ENCODE measurements around the gene GALNT2.
A peak's percentile ranks its signal among the peaks of the same experiment; 100 is the strongest.

Gene GALNT2

DNA sequence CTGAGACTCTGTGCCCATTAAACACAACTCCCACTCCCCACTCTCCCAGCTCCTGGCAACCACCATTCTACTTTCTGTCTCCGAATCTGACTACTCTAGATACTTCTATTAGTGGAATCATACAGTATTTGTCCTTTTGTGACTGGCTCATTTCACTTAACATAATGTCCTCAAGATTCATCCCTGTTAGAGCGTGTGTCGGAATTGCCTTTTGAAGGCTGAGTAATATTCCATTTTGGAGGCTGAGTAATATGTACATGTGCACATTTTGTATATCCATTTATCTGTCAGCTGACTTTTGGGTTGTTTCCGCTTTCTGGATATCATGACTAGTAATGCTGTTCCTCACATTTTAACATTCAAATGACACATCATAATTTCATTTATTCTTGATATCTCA lies 30.3 kb downstream of the GALNT2 start:
- DNase-seq: no peak

DNA sequence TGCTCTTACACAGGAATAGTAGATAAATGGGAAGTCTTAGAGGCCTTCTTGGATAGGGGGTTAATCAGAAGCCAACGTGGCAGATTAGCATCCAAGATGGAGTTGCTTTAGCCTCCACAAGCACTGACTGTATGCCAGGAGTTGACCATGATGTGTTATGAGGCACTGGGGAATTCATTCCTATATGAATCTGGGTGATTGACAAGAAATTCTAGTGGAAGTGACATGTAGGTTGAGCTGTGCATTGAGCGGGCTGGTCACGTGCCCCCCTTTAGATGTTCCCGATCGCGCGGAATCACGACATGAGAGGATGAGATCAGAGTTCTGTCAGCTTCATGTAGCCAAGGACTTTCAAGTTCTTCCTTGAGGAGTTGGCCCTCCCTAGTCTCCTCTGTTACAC lies 31.7 kb downstream of the GALNT2 start:
- DNase-seq: no peak

DNA sequence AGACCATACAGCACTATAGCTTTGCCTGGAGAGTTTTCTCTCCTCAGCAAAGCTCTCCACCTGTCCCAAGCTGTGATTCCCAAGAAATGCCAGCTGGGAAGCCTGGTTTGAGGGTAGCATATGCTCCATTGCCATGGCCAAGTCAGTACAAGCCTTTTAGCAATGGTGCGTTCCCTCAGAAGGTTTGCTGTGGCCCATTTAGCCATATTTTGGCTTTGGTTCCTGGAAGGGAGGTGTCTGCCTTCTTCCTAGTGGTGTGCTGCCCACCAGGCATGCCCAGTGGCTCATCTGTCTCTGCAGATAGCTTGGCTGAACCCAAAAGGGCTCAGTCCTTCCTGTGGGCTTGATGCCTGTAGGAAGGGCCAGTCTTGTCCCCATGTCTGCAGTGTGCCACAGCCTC lies 32.4 kb downstream of the GALNT2 start:
- no peak for DNase-seq

DNA sequence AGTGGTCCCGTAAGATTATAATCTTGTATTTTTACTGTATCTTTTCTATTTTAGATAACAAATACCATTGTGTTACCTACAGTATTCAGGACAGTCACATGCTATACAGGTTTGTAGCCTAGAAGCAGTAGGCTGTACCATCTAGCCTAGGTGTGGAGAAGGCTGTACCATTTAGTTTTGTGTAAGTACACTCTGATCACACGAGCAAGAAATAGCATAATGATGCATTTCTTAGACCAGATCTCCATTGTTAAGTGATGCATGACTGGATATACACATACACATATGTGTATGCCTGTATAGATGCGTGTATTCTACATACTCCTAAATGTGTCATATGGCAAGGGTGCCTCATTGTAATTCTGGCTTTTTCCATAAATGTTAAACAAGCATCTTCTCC lies 33.9 kb downstream of the GALNT2 start:
- no peak for DNase-seq

DNA sequence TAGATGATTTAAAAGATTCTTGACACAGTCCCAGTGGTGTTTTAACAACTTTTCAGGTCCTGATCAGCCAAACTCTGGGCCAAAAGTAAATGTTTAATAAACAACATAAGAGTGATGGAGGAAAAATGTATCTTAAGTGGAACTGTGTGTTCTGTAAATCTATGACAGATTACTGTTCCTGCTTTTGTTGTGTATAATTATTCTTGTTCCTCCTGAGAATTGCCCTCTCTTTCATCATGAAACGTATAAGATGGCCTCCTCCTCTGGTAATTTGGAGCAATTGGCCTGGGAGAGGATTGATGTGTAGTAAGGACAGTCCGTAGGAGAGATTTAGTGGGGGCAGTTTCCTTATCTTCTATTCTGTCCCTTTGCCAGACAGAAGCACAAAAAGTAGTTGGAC lies 34.5 kb downstream of the GALNT2 start:
- DNase-seq: no peak

DNA sequence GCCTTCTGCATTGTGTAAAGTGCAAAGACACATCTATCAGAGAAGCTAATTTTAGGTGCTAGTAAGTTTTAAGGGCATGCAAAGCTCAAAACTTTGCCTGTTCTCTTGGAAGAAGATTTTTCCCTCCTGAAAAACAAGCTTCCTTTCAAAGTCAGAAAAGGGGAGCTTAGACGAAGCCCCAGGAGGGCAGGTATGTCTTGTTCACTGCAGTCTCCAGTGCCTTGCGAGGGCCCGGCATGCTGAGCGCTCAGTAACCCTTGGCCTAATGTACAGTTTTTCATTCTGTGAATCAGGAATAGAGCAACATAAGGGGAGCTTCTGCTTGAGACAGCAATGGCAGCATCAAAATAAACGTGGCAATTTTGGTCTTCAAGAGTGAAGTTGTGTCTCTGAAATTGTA lies 35.0 kb downstream of the GALNT2 start:
- no peak for DNase-seq

DNA sequence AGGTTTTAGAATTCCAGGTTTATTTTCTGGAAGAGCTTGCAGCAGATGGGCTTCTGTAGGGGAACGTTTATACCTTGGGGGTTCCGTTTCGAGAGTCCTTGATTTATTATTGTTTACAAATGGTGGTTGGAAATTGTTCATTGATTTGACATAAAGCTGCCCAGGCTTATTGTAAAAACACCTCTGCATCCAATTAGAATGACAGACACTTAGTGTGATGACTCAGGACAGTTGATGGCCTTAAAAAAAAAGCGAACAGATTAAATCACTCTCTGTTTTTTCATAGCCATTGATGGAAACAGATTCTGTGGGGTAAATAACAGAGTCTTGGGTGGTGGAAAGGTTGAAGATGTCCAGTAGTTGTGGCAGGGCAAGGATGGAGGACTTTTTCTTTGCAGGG lies 35.4 kb downstream of the GALNT2 start:
- no peak for DNase-seq

DNA sequence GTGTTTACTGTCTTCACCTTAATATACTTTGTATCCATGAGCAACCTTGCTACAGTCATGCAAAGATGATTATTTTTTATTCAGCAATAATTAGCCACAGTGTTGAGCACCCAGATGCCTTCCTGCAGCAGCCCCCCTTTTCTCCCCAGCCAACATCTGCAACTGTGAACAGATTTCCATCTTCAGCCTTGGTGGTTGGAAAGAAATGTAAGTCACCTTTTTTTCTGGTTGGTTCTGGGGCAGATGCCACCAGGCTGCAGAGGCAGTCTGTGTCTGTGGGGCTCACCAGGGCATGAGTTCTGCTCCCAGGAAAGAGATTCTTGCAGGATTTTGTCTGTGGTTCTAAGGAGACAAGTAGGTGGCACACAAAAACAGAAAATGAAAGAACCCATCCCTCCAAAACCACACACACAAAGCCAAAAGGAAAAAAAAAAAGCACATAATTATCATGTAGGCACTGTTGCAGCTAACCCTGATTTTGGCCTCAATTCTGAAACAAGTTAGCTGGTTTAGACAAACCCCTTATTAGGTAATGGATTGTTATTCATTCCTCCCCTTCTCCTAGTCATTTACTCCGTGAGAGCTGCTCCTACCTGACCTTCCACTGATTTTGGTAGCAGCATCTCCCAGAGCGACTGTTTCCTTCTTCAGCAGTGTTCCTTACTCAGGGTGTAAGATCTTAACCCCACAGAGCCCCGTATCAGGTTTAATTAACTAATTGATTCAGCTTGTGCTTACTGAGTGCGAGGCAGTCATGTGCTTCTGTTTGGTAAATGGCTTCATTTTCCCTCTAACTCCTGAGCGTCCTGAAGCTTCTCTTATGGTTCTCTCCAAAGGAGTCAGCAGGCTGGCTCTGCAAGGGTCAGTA lies 36.5 kb downstream of the GALNT2 start:
- DNase-seq: no peak

DNA sequence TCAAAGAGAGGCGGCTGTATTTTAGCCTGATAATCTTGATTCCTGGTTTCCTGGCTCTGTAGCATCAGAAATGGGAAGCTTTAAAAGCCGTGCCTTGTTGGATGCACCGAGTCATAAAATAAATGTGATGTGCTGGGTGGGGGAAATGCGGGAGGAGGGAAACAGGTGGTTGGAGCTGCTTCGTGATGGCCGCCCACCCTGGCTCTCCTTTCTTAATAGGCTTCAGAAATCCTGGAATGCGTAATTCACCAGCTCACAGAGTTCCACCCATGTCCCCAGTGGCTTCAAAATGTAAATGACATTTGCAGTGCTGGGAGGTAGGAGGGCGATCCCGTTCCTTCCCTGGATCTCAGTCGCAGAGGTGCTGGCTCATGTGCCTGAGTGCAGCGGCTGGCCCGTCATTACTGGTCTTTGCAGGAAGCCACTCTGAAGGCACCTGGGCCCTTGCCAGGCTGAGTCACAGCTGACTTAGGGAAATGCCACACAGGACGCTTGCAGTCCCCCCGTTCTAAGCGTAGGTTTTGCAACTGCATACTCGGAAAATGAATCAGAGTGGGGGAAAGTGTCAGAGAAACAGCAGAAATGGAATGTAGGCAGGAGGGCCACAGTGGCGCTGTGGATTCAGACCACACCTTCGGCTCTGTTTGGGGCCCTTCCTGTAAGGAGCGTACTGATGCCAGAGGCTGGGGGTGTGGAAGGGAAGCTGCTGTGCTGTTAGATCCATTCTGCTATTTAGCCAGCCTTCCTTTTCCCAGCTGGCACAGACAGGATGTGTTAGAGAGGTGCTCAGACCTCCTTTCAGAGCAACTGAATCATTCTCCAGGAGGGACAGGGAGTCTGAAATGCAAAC lies 37.6 kb downstream of the GALNT2 start:
- DNase-seq: peak; percentile 93

DNA sequence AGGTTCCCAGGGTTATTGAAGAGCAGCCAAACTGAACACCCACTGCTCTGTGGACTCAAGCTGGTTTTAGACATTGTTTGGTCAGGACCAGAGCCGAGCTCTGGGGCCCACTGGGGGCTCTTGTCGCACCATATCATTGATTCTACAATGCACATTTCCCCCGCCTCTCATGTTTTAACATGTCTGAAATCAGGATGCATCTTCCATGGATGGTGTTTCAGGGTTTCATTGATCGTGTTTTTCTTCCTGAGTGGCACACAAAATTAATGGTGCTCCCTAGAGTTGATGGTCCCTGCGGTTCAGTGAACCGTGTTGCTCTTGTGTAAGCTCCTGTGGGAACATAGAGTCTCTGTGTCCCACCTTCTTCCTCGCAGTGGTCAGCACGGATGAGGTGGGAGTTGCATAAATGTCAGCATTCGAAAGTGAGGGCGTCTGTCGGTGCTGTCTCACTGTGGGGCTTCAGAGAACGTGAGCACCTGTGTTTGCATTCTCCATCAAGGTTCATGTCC lies 38.3 kb downstream of the GALNT2 start:
- DNase-seq: no peak

DNA sequence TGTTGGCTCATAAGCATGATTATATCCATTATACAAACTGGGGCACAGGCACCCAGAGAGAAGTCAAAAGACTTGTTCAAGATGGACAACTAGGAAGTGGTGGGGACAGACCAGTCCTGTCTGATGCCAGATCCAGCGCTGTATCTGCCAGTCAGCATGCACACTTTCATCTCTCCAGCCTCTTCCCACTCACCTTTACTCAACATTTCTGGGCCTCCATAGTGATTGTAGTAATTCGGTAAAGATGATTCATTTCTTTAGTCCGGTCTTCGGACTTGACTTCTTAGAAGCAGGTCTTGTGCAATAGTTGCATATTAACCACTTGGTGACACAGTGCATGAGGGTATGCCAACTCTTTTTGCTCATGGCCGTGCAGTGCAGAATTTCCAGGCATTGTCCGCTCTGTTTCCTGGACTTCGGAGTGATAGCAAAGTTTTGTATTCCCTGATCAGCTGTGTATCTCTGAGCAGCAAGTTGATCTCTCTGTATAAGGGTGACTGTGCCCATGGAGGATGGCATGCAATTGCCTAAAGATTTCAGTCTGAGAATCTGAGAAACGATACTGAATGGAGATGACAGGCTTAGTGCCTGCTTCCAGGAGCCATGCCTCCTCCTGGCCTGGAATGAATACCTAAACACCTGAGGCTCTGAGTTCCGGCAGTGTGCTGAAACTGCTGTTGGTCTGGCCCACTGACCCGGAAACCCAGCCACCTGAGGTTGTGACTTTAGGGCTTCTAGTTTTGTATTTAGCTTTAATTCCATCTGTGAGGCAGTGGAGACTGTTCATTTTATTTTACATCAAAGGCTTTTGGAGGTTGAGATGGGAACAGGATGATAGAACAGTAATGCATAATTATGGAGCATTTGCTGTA lies 39.0 kb downstream of the GALNT2 start:
- DNase-seq: no peak

DNA sequence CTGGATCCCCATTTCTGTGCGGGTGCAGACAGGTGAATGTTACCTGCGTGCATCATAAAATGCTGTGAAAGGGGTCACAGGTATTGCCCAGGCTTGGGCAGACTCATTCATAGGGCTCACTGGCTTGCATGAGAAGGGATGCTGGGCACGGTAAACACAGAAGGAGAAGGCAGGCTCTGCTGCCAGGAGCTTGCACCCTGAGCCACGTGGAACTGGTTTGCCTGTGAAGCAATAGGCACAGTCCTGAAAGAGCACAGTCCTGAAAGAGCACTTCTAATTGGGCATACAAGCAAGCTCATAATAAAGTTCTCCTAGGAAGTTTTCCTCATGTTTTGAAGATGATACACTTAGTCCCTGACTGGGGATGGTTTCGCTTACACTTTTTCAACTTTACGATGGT lies 40.9 kb downstream of the GALNT2 start:
- no peak for DNase-seq

DNA sequence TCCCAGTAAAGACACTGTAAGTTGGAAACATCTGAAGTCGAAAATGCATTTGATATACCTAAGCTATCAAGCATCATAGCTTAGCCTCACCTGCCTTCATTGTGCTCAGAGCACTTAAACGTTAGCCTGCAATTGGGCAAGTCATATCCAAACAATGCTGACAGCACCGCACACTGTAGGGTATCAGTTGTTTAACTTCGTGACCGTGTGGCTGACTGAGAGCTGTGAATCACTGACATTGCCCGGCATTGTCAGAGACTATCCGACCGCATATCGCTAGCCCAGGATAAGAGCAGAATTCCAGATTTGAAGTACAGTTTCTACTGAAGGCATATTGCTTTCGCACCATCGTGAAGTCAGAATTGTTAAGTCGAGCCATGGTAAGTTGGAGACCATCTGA lies 41.5 kb downstream of the GALNT2 start:
- DNase-seq: peak; percentile 43

DNA sequence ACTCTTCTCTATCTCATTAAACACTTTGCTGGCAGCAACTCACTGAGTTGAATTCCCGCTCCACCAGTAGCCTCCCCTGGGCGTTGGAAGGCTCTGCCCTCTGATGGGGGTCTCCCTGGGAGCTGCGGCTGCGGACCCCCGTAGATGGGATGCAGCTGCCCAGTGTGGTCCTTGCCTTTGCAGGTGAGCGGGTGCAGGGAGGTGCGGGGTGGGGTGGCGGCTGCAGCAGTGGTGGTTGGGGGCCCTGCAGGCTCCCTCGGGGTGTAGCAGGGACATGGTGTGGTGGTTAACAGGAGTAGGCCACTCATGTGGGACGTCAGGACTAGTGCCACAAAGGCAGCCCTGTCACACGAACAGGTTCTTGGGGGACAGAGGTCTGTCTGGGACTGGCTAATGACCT lies 42.0 kb downstream of the GALNT2 start:
- no peak for DNase-seq

DNA sequence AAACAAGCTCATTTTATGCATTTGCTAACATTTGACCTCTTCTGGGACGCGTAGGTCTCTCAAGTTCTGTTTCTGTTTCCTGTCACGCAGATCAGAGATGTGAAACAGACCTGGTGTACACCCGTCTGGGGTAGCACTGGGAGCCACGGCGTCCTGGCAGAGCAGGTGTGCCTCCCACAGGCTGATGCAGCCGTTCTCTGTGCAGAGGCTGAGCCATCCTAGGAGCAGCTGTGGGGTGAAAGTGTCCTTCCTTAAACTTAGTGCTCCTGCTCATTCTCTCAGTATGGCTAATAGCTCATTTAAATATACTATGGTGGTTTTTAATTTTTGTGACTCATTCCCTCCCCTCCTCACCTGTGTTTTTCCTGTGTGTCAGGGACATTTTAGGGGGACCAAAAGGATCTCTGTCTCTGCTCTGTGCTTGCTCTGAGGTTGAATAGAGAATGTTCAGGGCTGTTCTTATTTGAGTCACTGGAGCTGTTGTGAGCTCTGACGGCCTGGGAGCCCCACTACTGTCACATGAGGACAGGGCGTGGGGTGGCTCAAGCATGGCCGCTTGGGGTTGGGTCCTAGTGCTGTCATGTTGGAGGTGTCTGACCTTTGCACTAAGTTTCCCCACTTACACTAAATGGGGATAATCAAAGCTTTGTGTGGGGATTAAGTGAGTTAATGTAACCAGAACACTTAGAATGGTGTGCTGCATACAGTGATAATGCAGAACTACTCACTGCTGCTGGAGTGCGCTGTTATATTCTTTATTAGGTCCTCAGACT lies 43.0 kb downstream of the GALNT2 start:
- DNase-seq: peak; percentile 91

DNA sequence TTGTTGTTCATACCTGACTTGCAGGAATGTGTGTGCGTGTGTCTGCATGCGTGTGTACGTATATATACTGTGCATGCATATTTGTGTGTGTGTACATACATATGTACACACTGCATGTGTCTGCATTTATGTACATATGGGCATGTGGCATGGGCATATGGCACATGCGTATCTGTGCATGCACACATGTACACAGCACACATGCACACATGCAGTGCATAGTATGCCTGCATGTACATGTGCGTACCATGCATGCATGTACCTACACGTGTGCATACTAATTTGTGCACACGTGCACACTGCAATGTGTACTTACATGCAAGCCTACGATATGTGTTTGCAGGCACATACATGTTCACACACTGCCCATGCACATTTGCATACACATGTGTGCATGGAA lies 43.9 kb downstream of the GALNT2 start:
- DNase-seq: no peak

DNA sequence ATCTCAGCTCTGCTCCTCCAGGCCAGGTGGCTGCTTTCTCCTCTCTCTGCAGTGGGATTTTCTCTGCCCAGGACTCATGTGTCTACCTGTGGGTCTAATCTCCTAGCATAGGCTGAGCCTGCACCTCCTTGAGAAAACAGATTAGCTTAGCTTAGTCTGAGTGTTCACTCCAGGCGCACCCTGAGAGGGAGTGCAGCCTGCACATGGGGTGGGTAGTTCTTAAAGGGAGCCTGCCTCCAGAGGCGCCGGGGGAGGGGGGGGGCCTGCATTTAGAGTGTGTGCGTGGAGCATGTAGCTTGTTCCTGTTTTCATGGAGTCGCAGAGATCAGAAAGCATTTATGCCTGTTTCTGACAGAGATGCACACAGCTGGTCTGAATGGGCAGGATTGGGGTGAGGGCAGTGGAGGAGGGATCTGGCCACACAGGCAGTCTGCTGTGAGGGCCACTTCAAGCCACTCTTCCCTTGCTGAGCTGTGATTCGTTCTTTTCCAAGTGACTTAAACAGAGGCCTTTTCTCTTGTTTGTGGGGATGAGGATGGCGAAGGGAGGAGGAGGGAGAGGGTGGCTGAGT lies 45.2 kb downstream of the GALNT2 start:
- no peak for DNase-seq

DNA sequence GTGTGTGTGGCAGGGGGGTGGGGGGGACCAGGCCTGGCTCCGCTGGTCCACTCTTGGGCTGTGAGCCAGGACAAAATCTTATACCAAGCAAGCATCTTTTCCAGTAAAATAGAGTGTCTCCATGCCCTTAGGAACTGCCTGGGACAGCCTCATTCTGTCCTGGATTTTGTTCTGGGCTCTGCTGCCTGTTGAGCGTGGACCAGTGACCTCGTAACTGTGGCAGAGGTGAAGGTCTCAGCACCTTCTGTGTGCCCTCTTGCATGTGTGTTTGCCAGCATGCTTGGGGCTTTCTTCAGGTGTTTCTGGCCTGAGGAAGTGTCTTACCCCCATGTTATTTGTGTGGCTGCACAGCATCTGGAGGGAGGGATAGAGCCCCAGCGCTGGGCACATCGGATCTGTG lies 45.7 kb downstream of the GALNT2 start:
- no peak for DNase-seq

DNA sequence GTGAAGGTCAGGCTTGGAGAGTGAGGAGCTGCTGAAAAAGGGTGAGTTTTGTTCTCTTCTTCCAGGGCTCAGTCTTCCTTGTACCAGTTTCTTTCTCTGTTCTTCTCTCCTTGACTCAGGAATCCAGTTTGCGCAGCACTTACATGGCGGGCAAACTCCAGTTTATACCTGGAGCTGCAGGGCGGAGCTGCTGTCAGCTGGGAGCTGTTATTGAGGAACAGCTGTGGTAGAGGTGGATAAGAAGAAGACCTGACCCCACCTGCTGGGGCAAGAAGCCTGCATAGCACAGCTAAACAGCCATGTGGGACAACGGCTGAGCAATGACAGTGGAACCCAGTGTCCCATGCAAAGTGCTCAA lies 46.2 kb downstream of the GALNT2 start:
- no peak for DNase-seq

DNA sequence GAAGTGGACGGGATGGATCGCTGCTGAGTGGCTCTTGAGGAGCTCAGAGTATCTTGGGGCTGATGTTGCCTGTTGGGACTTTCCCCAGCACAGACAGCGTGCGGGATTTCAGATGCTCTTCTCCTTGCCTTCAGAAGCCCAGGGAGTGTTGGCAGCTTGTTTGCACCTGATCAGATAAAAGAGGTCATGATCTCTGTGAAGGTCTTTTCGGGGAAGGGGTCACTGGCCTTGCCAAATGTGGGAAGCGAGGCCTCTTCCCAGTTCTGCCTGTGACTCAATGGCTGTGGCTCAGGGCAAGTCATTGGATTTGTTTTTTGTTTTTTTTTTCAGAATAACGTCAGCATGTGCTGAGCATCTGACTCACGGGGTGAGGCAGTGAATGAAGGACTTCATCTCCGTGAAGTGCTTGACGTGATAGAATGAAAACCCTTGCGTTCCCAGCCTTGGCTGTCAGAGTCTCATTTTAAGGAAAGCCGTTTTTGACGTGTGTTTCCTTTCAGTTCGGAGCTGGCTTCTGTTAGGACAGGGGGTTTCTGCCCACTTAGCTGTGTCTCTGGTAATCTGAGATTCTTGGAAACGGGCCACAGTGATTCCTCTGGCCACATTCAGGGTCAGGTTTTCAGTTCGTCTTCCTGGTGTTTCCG lies 46.7 kb downstream of the GALNT2 start:
- DNase-seq: no peak

DNA sequence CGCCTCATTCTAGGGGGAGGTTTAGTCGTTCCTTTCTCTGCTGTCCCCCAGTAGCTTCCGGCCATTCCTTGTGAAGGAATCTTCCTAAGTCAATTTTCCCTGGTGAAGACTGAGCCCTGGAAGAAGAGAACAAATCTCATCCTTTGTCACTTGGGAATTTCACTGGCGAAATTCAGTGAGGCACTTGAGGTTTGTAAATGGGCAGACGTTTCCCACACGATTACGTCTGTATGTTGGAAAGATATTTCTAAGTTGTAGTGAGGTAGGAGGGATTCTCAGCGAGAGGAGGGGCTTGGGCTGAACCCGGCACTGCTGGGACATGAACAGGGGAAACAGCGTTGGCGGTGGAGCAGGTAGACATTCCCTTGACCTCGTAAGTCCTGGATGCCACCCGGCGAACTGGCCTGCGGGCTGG lies 47.2 kb downstream of the GALNT2 start:
- no peak for DNase-seq
